H1 (cell line): ENCODE measurements around the gene CMTM5. TPM values are rescaled to one million over a fixed set of nuclear protein-coding genes. Genes with fewer than 3 reads are reported as not detected.
"Not testable (repeated sequence)": the region's sequence is repeated elsewhere in the genome, so short reads cannot be mapped to it uniquely, and the experiment has no call there.

Source experiments
- CTCF ChIA-PET: fragments of 300-600 bp; sonication (Branson Sonifier 250); formaldehyde crosslinking; loops from one replicate; lab custom pipeline; 2021; ENCODE audit not compliant: partially characterized antibody; lab: Charles Lee
- POLR2A ChIA-PET: fragments of 300-600 bp; sonication (Branson Sonifier 250); formaldehyde crosslinking; loops from one replicate; lab custom pipeline; 2021; ENCODE audit warnings: inconsistent platforms; ENCODE audit not compliant: partially characterized antibody; lab: Charles Lee
- DNase-seq, 2 experiments: peaks; one replicate each; pipeline versions ENCODE4 v3.0.0 to v3.0.0-alpha.2; 2010 to 2022; ENCODE audit warnings: low spot score in 2 of 2, low read depth in 1 of 2, mixed read lengths in 1 of 2
- FAIRE-seq: peaks from 2 replicates; lab custom pipeline; 2011; peaks lifted over from hg19 to GRCh38; lab: Jason Lieb, UNC
- H2AFZ ChIP-seq: 2 replicates; pipeline ENCODE4 v1.8.1; 2012; ENCODE audit warnings: low read length, inconsistent platforms
- H2AK5ac ChIP-seq: 2 replicates; pipeline ENCODE4 v1.6.1; 2013; ENCODE audit warnings: low read depth, low read length
- H2BK120ac ChIP-seq: replicated peaks from 2 replicates; pipeline ENCODE3; 2013; ENCODE audit warnings: low read depth, low read length, inconsistent platforms
- H2BK12ac ChIP-seq: 2 replicates; pipeline ENCODE4 v1.6.1; 2013; ENCODE audit warnings: low read depth, low read length
- H2BK15ac ChIP-seq: 2 replicates; pipeline ENCODE4 v1.6.1; 2013; ENCODE audit warnings: low read length
- H2BK20ac ChIP-seq: 2 replicates; pipeline ENCODE4 v1.6.1; 2013; ENCODE audit warnings: low read length
- H2BK5ac ChIP-seq: 2 replicates; pipeline ENCODE4 v1.6.1; 2013; ENCODE audit warnings: low read depth, low read length
- H3K14ac ChIP-seq: 2 replicates; pipeline ENCODE4 v1.6.1; 2013; ENCODE audit warnings: inconsistent platforms; ENCODE audit not compliant: insufficient read length
- H3K18ac ChIP-seq: 2 replicates; pipeline ENCODE4 v1.6.1; 2013; ENCODE audit warnings: low read length; ENCODE audit errors: extremely low read depth
- H3K23ac ChIP-seq: 2 replicates; pipeline ENCODE4 v1.6.1; 2013; ENCODE audit warnings: inconsistent platforms; ENCODE audit not compliant: insufficient read length
- H3K23me2 ChIP-seq: 2 replicates; pipeline ENCODE4 v1.6.1; 2013; ENCODE audit warnings: low read depth, low read length
- H3K27ac ChIP-seq: 2 replicates; pipeline ENCODE4 v1.6.1; 2011; ENCODE audit warnings: low read depth, low read length, inconsistent platforms
- H3K27me3 ChIP-seq, 4 experiments: replicated peaks in 1 of 4; 1 replicate in 1 of 4; 2 replicates in 3 of 4; pipeline versions ENCODE4 v1.6.1 to v1.8.1; 2011 to 2013; ENCODE audit warnings: low read length in 3 of 4, mild to moderate bottlenecking in 3 of 4, inconsistent platforms in 2 of 4, mixed read lengths in 2 of 4, moderate library complexity in 1 of 4; ENCODE audit not compliant: control insufficient read depth in 3 of 4, insufficient read depth in 3 of 4; ENCODE audit errors: extremely low read depth in 1 of 4
- H3K36me3 ChIP-seq, 4 experiments: 2 replicates each; pipeline versions ENCODE4 v1.6.1 to v1.8.1; 2011 to 2013; ENCODE audit warnings: mild to moderate bottlenecking in 4 of 4, low read length in 3 of 4, moderate library complexity in 2 of 4, control low read depth in 1 of 4, inconsistent platforms in 1 of 4; ENCODE audit not compliant: insufficient read depth in 4 of 4, control insufficient read depth in 2 of 4
- H3K4ac ChIP-seq: replicated peaks from 2 replicates; pipeline ENCODE3; 2013; ENCODE audit warnings: low read length, low read depth, mixed read lengths, inconsistent platforms; ENCODE audit not compliant: insufficient read length
- H3K4me1 ChIP-seq, 4 experiments: replicated peaks in 1 of 4; 1 replicate in 1 of 4; 2 replicates in 3 of 4; pipeline versions ENCODE4 v1.6.1 to v1.8.1; 2011 to 2013; ENCODE audit warnings: low read length in 3 of 4, inconsistent platforms in 2 of 4, mixed read lengths in 1 of 4; ENCODE audit not compliant: insufficient read depth in 4 of 4, control insufficient read depth in 3 of 4
- H3K4me2 ChIP-seq, 2 experiments: 2 replicates each; pipeline versions ENCODE4 v1.6.1 to v1.8.1; 2011 to 2013; ENCODE audit warnings: low read depth in 2 of 2, low read length in 2 of 2, control low read depth in 1 of 2, inconsistent platforms in 1 of 2, mild to moderate bottlenecking in 1 of 2; ENCODE audit not compliant: insufficient read depth in 1 of 2
- H3K4me3 ChIP-seq, 4 experiments: fragments of 200-600, 300-600 bp in 1 of 4; sonication (generic), shearing (Covaris generic), sonication (Bioruptor Twin) in 1 of 4; 2 replicates each; pipeline versions ENCODE4 v1.5.1 to v1.8.1; 2011 to 2016; ENCODE audit warnings: low read length in 4 of 4, low read depth in 3 of 4, control low read depth in 2 of 4, inconsistent platforms in 2 of 4, mild to moderate bottlenecking in 2 of 4, mixed read lengths in 1 of 4, moderate library complexity in 1 of 4; ENCODE audit not compliant: insufficient read depth in 2 of 4; ENCODE audit errors: extremely low read depth in 1 of 4
- H3K56ac ChIP-seq: replicated peaks from 2 replicates; pipeline ENCODE3; 2013; ENCODE audit warnings: low read depth, mild to moderate bottlenecking, mixed read lengths, low read length, inconsistent platforms; ENCODE audit not compliant: insufficient read length
- H3K79me1 ChIP-seq: 2 replicates; pipeline ENCODE4 v1.6.1; 2013; ENCODE audit warnings: low read depth, low read length, control low read depth
- H3K79me2 ChIP-seq, 2 experiments: 2 replicates each; pipeline versions ENCODE4 v1.6.1 to v1.8.1; 2012 to 2013; ENCODE audit warnings: low read length in 2 of 2, mild to moderate bottlenecking in 2 of 2, inconsistent platforms in 1 of 2; ENCODE audit not compliant: insufficient read depth in 2 of 2, control insufficient read depth in 1 of 2
- H3K9ac ChIP-seq, 4 experiments: replicated peaks in 1 of 4; 1 replicate in 1 of 4; 2 replicates in 3 of 4; pipeline versions ENCODE4 v1.6.1 to v1.8.1; 2011 to 2013; ENCODE audit warnings: low read depth in 3 of 4, low read length in 3 of 4, control low read depth in 2 of 4, mild to moderate bottlenecking in 2 of 4, moderate library complexity in 2 of 4, inconsistent platforms in 1 of 4; ENCODE audit errors: extremely low read depth in 1 of 4
- H3K9me3 ChIP-seq, 2 experiments: 2 replicates each; pipeline versions ENCODE4 v1.6.1 to v1.8.1; 2012 to 2013; ENCODE audit warnings: mild to moderate bottlenecking in 2 of 2, moderate library complexity in 2 of 2, control low read depth in 1 of 2, inconsistent platforms in 1 of 2, low read depth in 1 of 2, low read length in 1 of 2, mixed read lengths in 1 of 2; ENCODE audit not compliant: insufficient read depth in 2 of 2
- H4K20me1 ChIP-seq, 2 experiments: replicated peaks in 1 of 2; 2 replicates each; pipeline versions ENCODE3 to v1.8.1; 2011 to 2013; ENCODE audit warnings: inconsistent platforms in 2 of 2, low read length in 2 of 2, mild to moderate bottlenecking in 1 of 2; ENCODE audit not compliant: insufficient read depth in 2 of 2, control insufficient read depth in 1 of 2
- H4K5ac ChIP-seq: 2 replicates; pipeline ENCODE4 v1.6.1; 2013; ENCODE audit warnings: low read length, low read depth, mixed read lengths, inconsistent platforms; ENCODE audit not compliant: insufficient read length
- H4K8ac ChIP-seq: 2 replicates; pipeline ENCODE4 v1.8.0; 2013; ENCODE audit warnings: mild to moderate bottlenecking, moderate library complexity, low read length, inconsistent platforms; ENCODE audit not compliant: insufficient read depth; ENCODE audit errors: extremely low read depth
- H4K91ac ChIP-seq: replicated peaks from 2 replicates; pipeline ENCODE3; 2013; ENCODE audit warnings: low read length, mixed read lengths, inconsistent platforms; ENCODE audit not compliant: insufficient read length
- WGBS, 2 experiments: shearing (Covaris generic) in 1 of 2; methylation state at CpG; one replicate each; pipeline versions ENCODE4 v1.1.6 to v1.1.7; 2013 to 2015; ENCODE audit warnings: low lambda C conversion rate in 2 of 2, mixed read lengths in 2 of 2, inconsistent platforms in 1 of 2, low coverage in 1 of 2, missing lambda C conversion rate in 1 of 2; ENCODE audit not compliant: insufficient replicate concordance in 2 of 2, insufficient coverage in 1 of 2, insufficient read length in 1 of 2; ENCODE audit errors: extremely low coverage in 1 of 2, missing lambda C conversion rate in 1 of 2; 5-methylcytosine and 5-hydroxymethylcytosine counted together
- polyA plus RNA-seq, 7 experiments: library from polyadenylated mRNA; depleted of rRNA in 3 of 7; stranded (reverse) in 5 of 7; unstranded in 2 of 7; fragments of >200 nt in 5 of 7; fragments of 200-250 nt in 2 of 7; gene quantifications; 1 replicate in 5 of 7; 2 replicates in 1 of 7; 4 replicates in 1 of 7; pipeline versions ENCODE4 v1.2.1 to v1.2.3, GENCODE V29; 2011 to 2013; ENCODE audit warnings: missing spikeins in 2 of 7, mixed read lengths in 2 of 7
- total RNA-seq: library from RNA; stranded (reverse); fragmentation: NEBNext Ultra II Directional; extraction: Animal tissue kit (Norgen Biotek cat#: 25700); gene quantifications from 2 replicates; pipeline ENCODE4 v1.2.1, GENCODE V29; 2021

CMTM5 gene
- total and polyA plus RNA-seq, 2 of the 8 experiments (the other 6 are each of a cell fraction or from before 2014, with no cell fraction given), result 2.1 TPM; not detected in 1

DNA sequence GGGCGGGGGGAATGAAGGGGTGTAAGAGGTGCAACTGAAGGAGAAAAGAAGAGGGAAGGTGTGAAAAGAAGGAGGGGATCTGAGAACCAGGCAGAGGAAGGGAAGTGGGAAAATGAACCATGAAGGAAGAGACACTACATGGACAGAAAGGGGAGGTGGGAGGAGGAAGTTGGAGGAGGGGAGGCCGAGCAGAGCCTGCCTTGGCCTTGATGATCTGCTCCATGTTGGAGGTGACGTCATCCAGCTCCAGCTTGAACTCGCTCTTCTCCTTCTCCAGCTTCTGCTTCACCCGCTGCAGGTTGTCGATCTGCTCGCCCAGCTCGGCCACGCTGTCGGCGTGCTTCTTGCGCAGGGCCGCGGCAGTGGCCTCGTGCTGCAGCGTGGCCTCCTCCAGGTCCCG lies 42.8 kb downstream of the CMTM5 start:
- H3K79me1 ChIP-seq, POLR2A ChIA-PET, H2BK5ac ChIP-seq, H3K4me2 ChIP-seq, H2BK12ac ChIP-seq, H3K18ac ChIP-seq, H4K8ac ChIP-seq, H3K4me3 ChIP-seq, H4K20me1 ChIP-seq, H2AK5ac ChIP-seq, H3K27ac ChIP-seq, H3K36me3 ChIP-seq, H3K4ac ChIP-seq, H3K79me2 ChIP-seq, H3K4me1 ChIP-seq, H3K27me3 ChIP-seq, H3K9ac ChIP-seq, DNase-seq, H3K23ac ChIP-seq, H3K56ac ChIP-seq, H2BK20ac ChIP-seq, H3K9me3 ChIP-seq, H4K5ac ChIP-seq, H2BK15ac ChIP-seq, H3K14ac ChIP-seq, FAIRE-seq, H2AFZ ChIP-seq, H3K23me2 ChIP-seq, H4K91ac ChIP-seq, H2BK120ac ChIP-seq: not testable (repeated sequence)
- WGBS, 2 experiments, result 100% methylated on average over 1 of the region's 17 CpGs
- CTCF ChIA-PET, result interaction anchor here (0.7 to 2.2 kb wide), 3 partner anchors 18 to 40 kb away, joined by 3 to 9 read pairs (median 4); no protein-coding TSS in a partner anchor
